Measurements from ENCODE around the gene FBXL5. TPM values are rescaled to one million over a fixed set of nuclear protein-coding genes. Genes with fewer than 3 reads are reported as not detected.

Gene FBXL5
- total RNA-seq, 2 donors from 2014 or later: 104 to 122 TPM

DNA sequence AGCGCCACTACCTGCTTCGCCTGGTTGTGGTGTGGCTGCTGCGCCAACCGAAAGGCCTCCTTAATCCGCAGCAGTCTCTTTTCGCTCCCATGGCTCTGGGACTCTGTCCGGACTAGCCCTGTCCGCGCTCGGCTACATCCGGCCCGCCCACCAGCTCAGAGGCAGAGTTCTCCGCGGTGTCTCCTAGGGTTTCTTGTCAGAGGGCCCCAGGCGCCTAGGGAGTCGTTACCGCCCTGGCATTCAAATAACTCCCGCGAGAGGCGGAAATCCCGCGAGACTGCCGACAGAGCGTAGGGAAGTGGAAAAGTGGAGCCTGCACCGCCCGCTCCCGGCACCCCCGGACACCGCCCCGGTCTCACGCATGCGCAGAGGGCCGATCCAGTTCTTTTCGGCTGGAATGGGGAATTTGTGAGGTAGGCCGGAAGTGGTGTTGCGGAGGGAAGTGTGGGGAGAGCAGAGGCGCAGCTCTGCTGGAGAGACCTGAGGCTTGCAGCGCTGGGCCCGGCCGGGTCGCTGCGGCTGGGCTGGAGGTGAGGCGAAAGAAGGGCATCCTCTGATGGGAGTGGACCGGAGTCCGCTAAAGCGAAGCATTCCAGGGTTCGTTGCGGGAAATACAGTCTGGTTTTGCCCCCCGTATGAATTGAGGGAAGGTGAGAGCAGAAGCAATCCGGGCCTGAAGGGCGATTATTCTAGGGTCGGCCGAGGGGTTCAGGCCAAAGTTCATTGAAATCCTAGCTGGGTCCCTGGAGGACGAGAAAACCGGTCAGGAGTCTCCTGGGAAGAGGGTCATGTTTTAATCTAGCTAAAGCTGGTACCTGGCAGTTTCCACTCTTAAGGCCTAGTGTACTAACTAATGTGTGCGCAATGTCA lies 26.4 kb upstream of the FBXL5 start, which contains the start of gene FAM200B:
Gene FAM200B, plus strand, starts transcription at position 456 of the 870 bp plus-strand sequence. CDS start 5,151 bp downstream, outside the sequence.
- intact Hi-C loops (cut with DNase I): loop anchor here in 1 of 2 donors (2.0 kb wide), 1 partner anchor 77 kb away; no protein-coding TSS in a partner anchor
- DNase-seq (ENCODE audit: low spot score): peak; percentile 100

DNA sequence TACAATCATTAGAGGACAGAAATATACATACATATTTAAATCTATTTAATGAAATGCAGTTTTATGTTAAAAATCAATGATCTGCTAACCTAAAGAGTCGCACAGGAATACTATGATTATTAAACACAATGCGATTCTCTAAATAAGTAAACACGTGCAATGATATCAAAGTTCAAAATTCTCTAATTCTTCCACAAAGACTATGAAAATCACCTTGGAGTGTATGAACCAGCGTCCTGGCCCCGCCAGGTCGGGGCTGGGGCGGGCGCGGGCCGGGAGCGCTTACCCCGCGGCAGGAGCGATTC lies 25.9 kb upstream of the FBXL5 start:
- intact Hi-C loops (cut with DNase I): no loop called here
- no peak for DNase-seq (ENCODE audit: low spot score)

DNA sequence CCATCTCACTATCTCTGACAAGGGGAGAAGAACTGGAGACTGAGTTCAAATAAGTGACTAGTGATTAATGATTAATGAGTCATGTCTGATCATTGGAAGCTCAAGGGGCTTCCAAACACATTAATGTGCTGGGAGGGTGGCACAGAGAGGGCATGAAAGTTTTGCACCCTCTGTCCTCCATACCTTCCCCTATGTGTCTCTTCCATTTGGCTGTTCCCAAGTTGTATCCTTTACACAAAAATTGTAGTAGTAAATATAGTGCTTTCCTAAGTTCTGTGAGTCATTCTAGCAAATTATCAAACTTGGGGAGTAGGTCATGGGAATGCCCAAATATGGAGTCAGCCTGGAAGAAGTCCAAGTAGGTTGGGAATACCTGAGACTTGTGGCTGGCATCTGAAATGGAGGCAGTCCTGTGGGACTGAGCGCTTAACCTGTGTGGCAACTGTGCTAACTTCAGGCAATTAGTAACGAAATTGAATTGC lies 22.4 kb upstream of the FBXL5 start:
- intact Hi-C loops (cut with DNase I): no loop called here
- DNase-seq (ENCODE audit: low spot score): no peak

DNA sequence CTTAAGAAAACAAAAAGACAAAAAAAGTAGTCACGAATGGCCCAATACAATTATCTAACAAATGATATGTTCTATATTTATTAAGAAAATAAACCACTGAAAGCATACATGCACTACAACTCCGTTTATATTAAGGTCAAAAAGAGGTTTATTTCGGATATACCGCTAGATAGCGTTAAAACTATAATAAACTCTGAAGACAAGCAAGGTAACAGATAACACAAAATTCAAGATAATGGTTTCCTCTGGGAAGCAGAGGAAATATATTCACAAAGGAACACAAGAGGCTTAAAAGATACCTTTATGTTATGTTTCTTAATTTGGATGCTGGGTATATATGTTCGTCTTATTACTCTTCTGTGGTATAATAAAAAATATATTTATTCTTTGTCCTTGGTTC lies 21.7 kb upstream of the FBXL5 start:
- intact Hi-C loops (cut with DNase I): no loop called here
- no peak for DNase-seq (ENCODE audit: low spot score)

DNA sequence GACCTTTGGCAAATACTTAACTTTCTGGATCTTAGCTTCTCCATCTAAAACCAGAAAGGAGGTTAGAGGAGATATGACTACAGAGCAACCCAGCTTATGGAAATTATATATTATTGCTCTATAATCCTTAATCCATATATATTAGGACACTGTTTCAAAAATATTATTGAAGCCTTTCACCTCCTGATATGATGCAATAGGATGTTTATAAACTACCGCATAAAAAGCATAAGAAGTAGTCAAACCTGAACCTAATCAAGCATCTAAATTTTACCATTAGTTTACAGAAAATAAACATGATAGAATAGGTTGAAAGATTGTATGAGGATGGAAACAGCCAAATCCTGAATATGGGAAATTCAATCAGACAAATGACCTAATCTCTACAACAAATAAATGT lies 20.9 kb upstream of the FBXL5 start:
- intact Hi-C loops (cut with DNase I): no loop called here
- DNase-seq (ENCODE audit: low spot score): no peak

DNA sequence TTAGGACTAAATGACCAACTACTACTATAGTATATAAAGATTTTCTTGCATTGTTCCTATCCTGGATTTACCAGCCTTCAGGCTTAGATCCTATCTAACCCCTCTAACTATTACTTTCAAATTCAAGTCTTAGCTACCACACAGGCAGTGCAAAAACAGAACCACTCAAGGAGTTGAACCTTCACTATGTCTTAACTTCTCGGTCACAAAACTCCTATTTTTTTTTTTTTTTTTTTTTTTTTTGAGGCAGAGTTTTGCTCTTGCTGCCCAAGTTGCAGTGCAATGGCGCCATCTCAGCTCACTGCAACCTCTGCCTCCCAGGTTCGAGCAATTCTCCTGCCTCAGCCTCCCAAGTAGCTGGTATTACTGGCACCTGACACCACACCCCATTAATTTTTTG lies 20.2 kb upstream of the FBXL5 start:
- intact Hi-C loops (cut with DNase I): no loop called here
- DNase-seq (ENCODE audit: low spot score): no peak

DNA sequence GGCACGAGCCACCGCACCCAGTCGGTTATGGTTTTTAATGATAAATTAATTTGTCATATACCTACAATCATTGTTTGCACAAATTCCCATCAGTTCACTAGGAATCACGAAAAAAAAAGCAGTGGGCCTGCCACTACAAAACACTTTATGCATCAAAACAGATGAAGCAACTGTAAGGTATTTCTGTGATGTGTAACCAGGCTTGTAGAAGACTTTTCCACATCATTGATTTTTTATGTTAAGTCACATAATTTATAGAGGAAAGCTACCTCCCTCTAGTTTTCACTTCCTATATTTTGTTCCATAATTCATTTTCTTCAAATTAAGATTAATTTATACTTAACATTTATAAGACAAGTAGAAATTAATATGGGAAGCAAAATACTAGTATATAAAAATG lies 19.8 kb upstream of the FBXL5 start:
- intact Hi-C loops (cut with DNase I): no loop called here
- DNase-seq (ENCODE audit: low spot score): no peak

DNA sequence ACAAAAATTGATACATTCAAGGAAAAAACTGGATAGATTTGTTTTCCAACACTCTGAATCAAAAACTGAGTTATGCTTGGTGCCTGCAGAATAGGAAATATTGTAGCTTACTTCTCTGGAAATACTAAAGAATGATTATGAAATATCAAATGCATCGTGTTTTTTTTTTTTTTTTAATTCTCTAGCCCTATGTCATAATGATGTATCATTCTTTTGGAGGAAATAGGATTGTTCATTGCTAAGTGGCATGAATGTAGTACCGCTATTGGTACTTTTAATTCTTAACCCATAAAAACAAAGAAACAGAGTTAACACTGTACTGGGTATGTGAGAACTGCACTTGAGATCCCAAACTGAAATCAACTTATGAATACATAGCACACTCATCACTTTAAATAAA lies 18.9 kb upstream of the FBXL5 start:
- DNase-seq (ENCODE audit: low spot score): no peak
- intact Hi-C loops (cut with DNase I): no loop called here

DNA sequence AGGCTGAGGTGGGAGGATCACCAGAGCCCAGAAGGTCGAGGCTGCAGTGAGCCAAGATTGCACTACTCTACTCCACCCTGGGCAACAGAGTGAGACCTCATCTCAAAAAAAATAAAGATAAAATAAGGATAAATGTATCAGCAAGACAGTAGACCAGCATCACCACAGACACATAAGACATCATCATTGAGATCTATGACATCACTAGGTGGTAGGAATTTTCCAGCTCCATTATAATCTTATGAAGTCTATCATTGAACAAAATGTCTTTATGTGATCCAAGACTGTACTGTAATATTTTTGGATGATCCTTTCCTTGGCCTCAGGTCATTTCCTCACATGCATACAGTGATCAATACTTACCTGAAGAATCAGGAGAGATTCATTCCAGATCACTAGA lies 18.2 kb upstream of the FBXL5 start:
- no peak for DNase-seq (ENCODE audit: low spot score)
- intact Hi-C loops (cut with DNase I): no loop called here

DNA sequence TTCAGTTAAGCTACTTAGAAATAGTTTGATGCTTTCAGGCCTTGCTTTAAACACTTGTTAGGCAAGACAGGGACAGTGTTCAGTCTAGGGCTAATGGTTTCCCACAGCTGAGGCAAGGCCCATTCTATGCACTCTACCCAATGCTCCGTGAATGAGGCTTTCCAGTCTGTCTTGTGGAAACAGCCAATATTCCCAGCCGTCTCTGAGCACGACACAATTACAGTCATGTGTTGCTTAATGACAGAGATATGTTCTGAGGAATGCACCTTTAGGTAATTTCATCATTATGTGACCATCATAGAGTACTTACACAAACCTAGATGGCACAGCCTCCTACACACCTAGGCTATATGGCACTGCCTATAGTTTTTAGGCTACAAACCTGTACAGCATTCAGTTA lies 16.9 kb upstream of the FBXL5 start:
- intact Hi-C loops (cut with DNase I): no loop called here
- no peak for DNase-seq (ENCODE audit: low spot score)

DNA sequence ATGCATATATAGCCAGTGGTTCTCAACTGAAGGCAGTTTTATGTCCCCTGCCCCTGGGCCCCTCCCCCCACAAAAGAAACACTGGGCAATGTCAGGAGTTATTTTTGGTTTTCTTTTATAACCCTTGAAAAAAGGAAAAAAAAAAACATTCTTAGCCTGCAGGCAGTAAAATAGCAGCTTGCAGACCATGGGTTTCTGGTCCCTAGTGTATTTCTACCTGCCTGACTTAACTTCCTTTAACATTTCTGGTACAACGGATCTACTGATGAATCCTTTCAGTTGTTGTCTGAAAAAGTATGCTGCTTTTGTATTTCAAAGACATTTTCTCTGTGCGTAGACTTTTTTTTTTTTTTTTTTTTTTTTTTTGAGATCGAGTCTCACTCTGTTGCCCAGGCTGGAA lies 15.4 kb upstream of the FBXL5 start:
- intact Hi-C loops (cut with DNase I): no loop called here
- no peak for DNase-seq (ENCODE audit: low spot score)

DNA sequence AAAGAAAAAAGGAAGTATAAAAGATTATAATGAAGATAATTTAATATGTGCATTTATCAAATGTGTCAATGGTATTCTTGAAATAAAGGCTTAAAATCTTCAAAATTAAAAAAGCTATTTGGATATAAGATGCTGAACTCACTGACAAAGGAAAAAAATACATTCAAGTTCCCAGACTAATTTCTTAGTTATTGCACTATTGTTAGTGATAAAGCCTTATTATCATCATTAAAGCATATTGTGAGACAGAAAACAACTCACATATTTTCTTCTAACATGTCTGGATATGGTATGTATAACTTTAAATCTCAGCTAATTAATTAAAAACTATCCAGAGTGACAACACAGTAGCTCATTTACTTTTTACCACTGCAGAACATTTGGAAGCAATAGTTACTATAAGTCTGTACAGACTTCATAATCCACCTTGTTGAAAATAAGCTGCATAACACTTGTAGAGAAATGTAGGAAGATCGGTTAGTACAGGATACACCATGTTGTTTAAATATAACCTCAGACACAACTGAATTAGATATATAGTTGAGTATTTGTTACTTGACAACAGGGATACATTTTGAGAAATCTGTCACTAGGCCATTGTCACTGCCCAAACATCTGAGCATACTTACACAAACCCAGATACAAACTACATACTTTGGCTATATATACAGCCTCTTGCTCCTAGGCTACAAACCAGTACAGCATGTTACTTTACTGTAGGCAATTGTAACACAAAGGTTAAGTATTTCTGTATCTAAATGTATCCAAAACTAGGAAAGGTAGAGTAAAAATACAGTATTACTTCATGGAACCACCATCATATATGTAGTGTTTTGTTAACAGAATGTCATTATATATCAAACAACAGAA lies 13.6 kb upstream of the FBXL5 start:
- intact Hi-C loops (cut with DNase I): no loop called here

DNA sequence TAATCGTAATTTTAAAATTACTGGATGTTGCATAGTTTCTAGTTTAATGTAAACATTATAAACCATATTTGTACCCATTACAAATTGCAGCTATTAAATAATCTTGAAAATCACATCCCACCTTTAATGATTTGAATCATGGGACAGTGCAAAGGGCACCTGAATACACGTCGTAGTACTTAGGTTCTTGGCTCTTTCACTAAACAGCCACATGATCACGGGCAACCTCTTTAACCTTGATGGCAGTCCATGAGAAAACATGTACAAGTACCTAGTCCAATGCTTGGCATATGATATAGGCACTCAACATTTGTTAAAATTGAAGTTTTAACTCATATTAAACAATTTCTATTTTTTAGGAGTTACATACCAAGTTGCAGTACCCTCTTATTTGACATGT lies 11.8 kb upstream of the FBXL5 start:
- intact Hi-C loops (cut with DNase I): no loop called here
- no peak for DNase-seq (ENCODE audit: low spot score)

More for the DNA sequence above, 13.6 kb upstream of the FBXL5 start:
- DNase-seq (ENCODE audit: low spot score): no peak

DNA sequence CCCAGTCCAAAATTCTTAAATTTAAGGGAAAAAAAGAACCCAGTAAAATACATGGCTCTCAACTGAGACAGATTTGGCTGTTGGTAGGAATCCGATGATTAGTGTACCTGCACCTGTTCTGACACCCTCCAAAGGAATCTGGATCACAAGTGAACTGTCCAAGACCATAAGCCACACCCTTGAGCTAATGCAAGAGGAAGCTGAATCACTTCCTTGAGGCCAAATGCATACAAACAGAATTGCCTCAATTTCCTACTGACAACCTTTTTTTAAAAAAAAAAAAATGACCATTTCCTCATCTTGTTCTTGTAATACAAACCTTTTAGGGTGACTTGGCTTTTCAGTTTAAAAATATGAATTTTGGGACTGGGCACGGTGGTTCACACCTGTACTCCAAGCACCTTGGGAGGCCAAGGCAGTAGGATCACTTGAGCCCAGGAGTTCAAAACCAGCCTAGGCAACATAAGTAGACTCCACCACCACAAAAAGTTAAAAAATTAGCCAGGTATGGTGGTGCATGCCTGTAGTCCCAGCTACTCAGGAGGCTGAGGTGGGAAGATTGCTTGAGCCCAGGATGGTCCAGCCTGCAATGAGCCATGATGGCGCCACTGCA lies 10.7 kb upstream of the FBXL5 start:
- DNase-seq (ENCODE audit: low spot score): no peak
- intact Hi-C loops (cut with DNase I): no loop called here

DNA sequence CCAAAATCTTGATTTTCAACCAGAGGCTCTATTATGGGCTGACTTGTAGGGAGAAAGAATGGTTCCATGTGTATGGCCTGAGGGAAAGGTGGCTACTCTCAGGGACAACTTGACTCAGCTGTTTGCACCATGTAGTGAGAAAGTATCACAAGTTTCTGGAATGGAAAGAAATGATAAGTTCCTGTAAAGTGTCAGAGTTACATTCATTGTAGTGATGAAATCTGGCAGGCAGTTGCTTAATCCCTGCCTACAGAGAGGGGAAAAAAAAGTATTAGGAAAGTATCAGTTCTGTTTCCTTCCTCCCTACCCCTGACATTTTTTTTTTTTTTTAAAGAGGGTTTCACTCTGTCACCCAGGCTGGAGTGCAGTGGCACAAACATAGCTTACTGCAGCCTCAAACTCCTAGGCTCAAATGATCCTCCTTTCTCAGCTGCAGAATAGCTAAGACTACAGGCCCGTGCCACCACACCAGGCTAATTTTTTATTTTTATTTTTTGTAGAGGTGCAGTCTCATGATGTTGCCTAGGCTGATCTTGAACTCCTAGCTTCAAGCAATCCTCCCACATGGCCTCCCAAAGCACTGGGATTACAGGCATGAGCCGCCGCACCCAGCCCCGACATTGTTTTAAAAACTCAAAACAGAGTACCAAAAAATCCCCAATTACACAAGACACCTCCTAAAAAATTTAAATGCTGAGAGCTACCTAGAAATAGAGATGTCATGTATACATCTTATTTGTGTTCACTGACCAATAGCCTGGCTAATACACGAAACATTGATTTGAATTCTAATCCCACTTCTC lies 4.8 kb upstream of the FBXL5 start:
- intact Hi-C loops (cut with DNase I): no loop called here
- no peak for DNase-seq (ENCODE audit: low spot score)

DNA sequence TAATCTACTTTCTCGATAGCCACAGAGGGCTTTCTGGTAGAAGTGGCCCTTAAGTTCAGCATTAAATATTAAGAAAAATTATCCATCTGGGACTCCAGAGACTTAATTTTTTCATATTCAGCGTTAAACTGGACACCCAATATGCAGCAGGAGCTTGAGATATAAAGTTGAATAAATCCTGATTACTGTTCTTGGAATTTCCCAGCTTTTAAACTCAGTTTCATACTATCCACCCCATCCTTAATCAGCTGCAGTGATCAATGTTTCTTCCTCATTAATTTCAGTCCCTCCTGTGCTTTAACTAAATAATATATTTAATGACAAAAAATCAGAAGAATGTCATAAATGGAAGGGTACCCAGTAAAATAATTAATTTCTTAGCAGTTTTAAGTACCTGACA lies 3.6 kb upstream of the FBXL5 start:
- DNase-seq (ENCODE audit: low spot score): no peak
- intact Hi-C loops (cut with DNase I): no loop called here

DNA sequence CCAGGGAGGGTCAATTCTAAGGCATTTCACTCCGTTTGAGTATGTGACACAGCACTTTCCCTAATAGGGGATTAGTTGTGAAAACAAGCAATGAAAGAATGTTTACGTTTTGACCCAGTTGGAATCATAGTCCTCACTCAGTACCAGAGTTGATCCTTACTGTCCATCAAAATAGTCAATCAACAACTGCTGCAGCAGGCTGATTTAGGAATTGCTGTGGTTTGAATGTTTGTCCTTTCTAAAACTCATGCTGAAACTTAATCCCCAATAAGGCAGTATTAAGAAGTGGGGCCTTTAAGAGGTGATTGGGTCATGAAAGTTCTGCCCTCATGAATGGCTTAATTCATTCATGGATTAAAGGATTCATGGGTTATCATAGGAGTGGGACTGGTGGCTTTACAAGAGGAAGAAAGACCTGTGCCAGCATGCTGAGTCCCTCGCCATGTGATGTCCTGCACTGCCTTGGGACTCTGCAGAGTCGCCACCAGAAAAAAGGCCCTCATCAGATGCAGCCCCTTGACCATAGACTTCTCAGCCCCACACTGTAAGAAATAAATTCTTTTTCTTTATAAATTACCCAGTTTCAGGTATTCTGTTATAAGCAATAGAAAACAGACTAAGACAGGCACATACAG lies 3.1 kb upstream of the FBXL5 start:
- no peak for DNase-seq (ENCODE audit: low spot score)
- intact Hi-C loops (cut with DNase I): no loop called here

DNA sequence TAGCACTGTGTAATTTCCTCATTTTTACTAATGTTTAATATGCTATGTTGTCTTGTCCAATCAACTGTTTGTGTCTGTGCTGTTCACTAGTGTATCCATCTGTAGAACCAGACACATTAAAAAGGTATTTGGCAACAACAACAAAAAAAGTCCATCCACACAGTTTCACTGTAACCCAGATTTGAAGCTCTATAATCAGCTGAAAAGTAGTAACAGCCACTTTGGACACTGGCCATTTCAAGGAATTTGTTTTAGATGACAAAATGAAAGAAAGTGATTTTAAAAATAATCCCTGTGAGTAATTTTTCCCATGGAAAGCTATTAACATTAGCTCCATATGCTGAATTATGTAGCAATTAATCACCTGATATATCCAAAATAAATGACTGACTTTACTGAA lies 2.2 kb upstream of the FBXL5 start:
- DNase-seq (ENCODE audit: low spot score): no peak
- intact Hi-C loops (cut with DNase I): no loop called here

DNA sequence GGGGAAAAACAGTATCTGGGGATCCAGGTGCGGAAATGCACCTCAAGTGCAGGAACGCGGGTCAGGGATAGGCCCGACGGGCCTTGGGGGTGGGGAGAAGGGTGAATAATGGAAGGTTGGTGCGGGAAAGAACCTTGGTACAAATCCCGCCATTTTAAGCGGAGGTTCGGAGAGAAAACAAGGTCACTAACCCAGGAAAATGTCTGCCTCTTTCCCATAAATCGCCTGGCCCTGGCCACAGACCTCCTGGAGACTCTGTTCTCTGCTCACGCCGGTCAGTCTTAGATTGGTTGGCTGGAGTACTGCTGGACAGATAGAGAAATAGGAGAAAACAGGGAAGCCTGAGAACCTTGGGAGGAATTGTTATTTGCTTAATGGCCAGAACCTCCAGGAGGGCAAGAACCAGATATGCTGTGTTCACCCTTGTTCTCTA lies 897 bp upstream of the FBXL5 start:
- intact Hi-C loops (cut with DNase I): no loop called here
- no peak for DNase-seq (ENCODE audit: low spot score)
